SK-N-SH treated with all-trans-retinoic acid at 6 μM for 48 hours (cell line): Measurements from ENCODE around the gene FARS2.

Experiments
- CSRNP3 ChIP-seq: fragments of 250-450 bp; sonication (Bioruptor Pico); IDR thresholded peaks from 2 replicates; pipeline ENCODE4 v1.5.1; 2021; ENCODE audit warnings: mild to moderate bottlenecking, moderate library complexity
- ESRRG ChIP-seq: fragments of 250-450 bp; sonication (Bioruptor Pico); IDR thresholded peaks from 2 replicates; pipeline ENCODE4 v1.6.1; 2021; ENCODE audit warnings: mild to moderate bottlenecking
- OSR1 ChIP-seq: fragments of 250-450 bp; sonication (Bioruptor Pico); IDR thresholded peaks from 2 replicates; pipeline ENCODE4 v1.8.0; 2022; ENCODE audit warnings: moderate library complexity, mild to moderate bottlenecking, inconsistent platforms
- PATZ1 ChIP-seq: fragments of 250-450 bp; sonication (Bioruptor Pico); IDR thresholded peaks from 2 replicates; pipeline ENCODE4 v1.8.0; 2020; ENCODE audit warnings: mild to moderate bottlenecking, moderate library complexity, borderline replicate concordance
- SNAI2 ChIP-seq: fragments of 250-450 bp; sonication (Bioruptor Pico); IDR thresholded peaks from 2 replicates; pipeline ENCODE4 v1.5.0; 2020; ENCODE audit warnings: mild to moderate bottlenecking, moderate library complexity
- TOX ChIP-seq: fragments of 250-450 bp; sonication (Bioruptor Pico); IDR thresholded peaks from 2 replicates; pipeline ENCODE4 v1.8.0; 2021; ENCODE audit warnings: mild to moderate bottlenecking, moderate library complexity, borderline replicate concordance
- TSHZ2 ChIP-seq: fragments of 250-450 bp; sonication (Bioruptor Pico); IDR thresholded peaks from 2 replicates; pipeline ENCODE4 v1.5.0; 2020; ENCODE audit warnings: mild to moderate bottlenecking, moderate library complexity
- ZFP30 ChIP-seq: fragments of 450-650 bp; formaldehyde crosslinking; IDR thresholded peaks from 2 replicates; pipeline ENCODE4 v1.5.0; 2022; ENCODE audit warnings: mild to moderate bottlenecking, moderate library complexity
- ZNF70 ChIP-seq: fragments of 450-650 bp; formaldehyde crosslinking; IDR thresholded peaks from 2 replicates; pipeline ENCODE4 v1.5.0; 2020; ENCODE audit warnings: mild to moderate bottlenecking, moderate library complexity

GRCh38 chr6:5644523-5645185 is 383.3 kb downstream of the FARS2 start:
- TF ChIP-seq PATZ1 (no peak), TSHZ2 (CRISPR knock-in tag) (no peak), ESRRG (no peak), OSR1 (no peak), ZFP30 (CRISPR knock-in tag) (no peak), SNAI2 (no peak), ZNF70 (CRISPR knock-in tag) (no peak), TOX (CRISPR knock-in tag) (no peak), CSRNP3 (CRISPR knock-in tag) (no peak)
